Stimulated activated naive CD4-positive, alpha-beta T cell (primary cell): ENCODE data around the gene OR2G3.

ENCODE experiments used
- DNase-seq, 6 experiments: peaks; one replicate each; lab custom pipeline; 2025; lab: John Stamatoyannopoulos, UW

Gene OR2G3

DNA sequence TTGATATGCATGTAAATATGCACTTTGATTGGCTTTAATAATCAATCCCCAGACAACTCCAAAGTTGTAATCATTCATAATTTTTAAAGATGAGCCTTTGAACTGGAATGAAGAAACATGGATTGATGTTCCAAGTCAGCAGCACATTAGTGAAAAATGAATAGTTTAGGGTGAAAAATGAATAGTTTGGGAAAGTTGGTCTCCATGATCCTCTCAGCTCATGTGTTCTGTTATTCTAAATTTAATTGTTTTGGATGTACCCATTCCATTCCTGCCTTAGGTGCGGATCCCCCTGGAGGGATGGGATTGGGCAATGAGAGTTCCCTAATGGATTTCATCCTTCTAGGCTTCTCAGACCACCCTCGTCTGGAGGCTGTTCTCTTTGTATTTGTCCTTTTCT lies at the start of gene OR2G3:
OR2G3 (plus strand) TSS at position 301 of the 400 bp plus-strand sequence; CDS start at position 301, 0 bp downstream.
- DNase-seq: no peak

DNA sequence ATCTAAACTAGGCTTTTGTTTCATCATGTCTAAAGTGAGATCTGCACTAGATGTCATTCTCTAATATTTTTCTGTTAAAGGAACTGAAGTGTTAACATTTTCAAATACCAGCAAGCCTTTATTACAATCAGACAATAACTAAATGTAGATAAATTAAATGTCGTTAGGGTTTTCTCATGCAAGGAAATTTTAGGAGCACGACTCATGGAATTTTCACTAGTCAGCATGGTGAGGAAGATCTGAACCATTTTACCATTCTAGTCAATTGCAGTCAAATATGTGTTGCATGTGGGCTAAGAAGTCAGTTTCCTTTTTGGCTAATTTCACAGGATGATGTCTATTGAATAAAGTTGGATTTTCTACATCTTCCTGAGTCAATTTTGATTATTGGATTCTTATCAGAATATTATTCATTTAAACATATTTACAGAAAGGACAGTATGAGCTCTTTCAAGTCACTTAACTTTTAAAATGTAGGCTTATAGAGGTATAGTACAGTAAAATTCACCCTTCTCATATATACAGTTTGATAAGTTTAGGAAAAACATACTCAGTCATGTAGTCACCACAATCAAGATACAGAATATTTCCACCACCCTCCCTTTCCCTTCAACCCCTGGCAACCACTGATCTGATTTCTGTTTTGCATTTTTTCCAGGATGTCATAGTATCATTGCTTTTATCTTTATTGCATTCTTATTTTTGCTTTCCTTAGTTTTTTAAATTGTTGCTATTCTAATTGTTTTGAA lies 47.3 kb upstream of the OR2G3 start:
- no peak for DNase-seq

DNA sequence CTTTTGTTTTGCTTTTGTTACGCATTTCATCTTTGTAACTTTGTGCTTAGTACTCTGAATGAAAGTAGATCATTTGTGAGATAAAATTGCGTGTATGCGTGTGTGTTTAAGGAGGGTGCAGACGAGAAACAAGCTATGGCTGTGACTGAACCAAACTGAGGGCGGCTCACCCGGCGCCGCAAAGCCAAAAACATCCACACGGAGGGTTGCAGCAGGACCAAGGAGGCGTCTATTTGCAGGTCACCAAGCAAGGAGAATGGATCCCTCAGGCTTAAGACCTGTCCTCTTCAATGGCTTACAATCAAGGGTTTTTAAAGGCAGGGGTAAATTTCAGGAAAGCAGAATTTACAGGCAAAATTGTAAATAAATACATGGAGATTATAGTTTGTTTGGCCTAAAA lies 43.7 kb upstream of the OR2G3 start:
- no peak for DNase-seq

DNA sequence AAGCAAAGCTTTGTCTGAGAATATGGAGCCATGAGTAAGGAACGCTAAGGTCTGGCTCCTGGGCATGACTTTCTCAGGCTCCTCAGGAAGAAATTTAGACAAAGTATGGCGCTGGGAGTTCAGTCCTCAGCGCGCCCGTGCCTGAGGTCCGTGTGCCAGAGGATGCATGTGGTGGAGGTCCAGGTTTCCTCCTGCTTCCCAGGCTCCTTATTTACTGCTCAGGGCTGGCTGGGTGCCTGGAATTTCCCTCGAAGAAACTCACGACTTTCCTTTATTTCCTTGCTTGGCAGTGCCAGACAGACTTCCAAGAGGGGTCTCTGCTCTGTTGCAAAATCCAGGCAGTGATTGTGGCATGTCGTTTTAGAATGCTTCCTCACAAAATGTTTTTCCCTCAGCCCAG lies 43.2 kb upstream of the OR2G3 start:
- no peak for DNase-seq

DNA sequence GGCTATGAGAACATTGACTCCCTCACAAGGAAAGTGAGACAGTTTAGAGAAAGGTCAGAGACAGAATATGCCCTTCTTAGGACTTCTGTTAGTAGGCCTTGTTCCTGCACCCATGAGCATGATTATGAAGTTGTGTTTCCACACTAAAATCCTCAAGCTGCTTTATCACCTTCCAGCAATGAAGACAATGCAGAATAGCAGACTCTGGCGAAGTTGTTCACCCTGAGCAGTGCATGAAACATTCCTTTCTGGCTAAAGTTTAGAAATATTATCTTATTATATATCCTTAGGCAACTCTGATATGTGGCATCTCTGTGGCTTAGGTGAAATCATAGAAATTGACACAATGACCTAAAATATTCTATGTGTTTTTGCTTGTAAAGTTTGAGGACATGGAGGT lies 31.1 kb upstream of the OR2G3 start:
- DNase-seq: no peak

DNA sequence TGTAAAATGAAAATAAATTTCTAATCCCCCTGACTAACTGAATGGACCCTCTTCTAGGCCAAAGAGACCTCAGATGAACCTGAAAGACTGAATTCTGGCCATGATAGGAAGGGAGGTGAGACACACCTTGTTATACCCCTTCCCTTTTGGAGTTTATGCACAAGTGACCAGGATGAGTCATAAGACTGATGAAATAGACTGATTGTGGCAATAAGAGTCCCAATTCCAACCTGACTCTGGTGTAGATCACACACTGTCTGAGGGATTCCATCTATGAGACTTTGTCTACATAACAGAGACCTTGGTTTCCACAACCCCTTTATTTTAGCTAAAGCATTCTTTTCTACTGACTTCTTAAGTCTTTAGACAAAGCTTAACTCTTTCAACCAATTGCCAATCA lies 30.7 kb upstream of the OR2G3 start:
- DNase-seq: no peak

DNA sequence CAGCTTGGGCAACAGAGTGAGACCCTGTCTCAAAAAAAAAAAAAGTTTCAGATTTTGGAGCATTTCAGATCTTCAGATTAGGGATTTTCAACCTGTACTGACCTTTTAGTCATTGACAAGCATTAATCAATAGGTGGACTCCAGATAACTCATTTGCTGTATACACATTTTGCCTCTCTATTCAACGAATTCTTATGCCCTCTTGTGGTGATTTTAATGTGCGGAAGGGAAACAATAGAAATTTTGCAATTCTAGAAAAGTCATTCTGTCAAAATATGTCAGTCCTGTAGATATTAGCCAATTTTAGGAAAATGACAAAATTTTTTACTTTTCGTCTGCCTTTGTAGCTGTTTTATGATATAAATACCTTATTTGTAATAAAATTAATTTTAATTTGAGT lies 28.9 kb upstream of the OR2G3 start:
- DNase-seq: no peak

DNA sequence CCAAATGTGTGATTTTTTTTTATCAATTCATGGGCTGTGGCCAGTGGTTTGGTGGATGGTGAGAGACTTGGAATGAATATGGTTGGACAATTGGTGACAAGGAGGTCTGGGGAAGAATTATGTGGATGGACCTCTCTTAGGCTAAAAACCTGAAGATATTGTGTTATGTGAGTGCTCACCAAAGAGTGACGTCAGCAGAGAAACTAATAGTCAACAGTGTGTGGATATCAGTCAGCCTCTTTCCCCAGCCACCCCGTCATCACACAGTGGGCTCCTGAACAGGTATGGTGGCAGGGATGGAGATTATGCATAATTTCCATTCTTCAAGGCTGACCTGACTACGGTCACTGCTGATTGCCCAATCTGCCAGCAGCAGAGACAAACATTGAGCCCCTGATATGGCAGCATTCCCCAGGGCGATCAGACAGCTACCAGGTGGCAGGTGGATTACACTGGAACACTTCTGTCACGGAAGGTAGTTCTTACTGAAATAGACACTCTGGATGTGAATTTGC lies 26.4 kb upstream of the OR2G3 start:
- DNase-seq: no peak

DNA sequence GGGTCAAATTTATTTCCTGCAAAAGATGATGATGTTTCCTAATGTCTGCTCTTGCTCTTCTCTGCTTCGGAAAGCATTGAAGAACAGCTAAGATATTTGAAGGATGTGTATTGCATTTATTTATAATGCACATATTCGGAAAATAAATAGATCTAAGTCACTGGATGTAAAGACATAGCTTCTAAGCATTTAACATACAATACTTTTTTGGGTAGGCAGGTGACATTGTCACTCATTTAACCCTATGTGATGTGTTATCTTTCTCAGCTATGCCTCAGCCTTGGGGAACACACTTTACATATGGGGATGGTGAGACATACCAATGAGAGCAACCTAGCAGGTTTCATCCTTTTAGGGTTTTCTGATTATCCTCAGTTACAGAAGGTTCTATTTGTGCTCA lies 17.3 kb upstream of the OR2G3 start, which contains the start of gene OR2G2:
OR2G2 (plus strand) TSS at position 301 of the 400 bp plus-strand sequence; CDS start at position 301, 0 bp downstream.
- DNase-seq: no peak

DNA sequence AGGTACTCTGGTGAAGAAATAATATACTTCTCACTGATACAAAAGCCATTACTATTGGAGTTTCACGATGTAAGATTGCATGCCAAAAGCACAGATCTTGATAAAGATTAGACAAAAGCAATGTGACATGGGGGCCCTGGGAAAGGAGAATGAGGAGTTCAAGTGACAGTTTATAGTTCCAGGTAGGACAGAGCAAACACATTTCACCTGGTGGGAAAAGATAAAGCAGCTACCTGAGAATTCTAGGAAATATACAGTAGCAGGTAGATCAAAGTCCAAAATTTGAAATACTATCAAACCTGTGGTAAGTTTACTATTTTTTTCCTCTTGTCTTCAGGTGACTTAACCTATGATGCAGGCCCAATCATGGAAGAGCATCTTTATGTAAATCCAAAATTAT lies 8.0 kb downstream of the OR2G3 start:
- no peak for DNase-seq

DNA sequence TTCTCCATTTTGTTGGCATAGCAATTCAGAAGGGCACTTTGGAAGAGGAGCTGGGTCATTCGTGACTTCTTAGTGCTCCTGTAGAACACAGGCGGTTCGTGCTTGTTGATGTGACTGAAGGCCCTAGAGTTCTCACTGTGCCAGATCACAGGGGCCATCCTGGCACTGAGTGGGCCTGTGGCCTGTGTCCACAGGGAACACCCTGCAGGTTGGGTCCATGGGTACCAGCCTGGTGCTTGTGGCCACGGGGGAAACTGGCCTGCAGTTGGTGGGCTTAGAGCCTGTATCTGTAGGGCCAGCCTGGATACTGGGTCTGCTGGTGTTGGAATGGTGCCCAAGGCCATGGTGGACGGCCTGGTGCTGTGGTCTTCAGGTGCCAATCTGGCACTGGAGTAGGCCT lies 9.2 kb downstream of the OR2G3 start:
- no peak for DNase-seq

DNA sequence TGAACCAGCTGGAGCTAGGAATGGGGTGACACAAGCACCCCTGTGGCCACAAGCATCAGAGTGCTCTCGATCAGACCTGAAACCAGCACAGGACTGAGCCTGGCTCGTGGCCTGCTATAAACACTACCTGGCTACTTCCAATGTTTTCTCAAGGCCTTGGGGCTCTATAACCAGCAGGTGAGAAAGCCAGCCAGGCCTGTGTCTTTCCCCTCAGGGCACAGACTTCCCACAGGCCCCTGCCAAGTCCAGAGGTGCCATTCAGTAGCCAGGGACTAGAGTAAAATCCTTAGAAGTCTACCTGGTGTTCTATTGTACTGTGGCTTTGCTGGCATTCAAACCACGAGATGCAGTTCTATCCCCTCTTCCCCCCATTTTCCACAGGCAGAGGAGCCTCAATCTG lies 22.6 kb downstream of the OR2G3 start:
- no peak for DNase-seq

DNA sequence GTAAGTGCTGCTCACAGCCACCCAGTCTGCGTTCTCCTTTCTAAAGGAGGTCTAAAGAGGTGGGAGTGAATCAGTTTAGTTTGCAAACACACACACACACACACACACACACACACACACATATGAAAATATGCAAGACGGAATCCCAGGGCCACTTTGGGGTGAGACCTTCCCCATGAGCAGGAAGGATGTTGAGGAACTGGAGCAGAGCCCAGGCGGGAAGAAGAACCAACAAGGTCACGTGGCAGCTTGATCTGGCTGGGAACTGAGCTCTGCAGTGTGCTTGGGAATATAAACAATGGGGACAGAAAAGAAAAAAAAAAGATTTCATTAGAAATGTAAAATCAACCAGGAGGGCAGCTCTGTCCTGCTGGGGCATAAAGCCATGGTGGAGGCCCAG lies 32.6 kb downstream of the OR2G3 start:
- no peak for DNase-seq

DNA sequence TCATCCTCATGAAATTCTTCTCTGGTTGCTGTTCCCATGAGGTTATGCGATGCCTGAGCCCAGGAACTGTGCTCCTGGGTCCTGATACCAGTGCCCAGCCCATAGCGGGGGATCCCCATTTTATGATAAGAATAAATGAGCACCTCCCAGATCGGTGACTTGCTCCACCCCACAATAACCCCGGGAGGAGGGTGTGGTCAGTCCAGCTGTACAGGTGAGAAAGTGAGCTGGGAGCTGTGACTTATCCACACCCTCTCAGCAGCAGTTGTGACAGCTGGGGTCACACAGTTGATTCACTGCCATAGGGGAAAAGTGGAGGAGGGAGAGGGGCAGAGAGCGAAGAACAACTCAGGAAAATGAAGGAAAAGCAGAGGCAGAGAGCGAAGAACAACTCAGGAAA lies 33.4 kb downstream of the OR2G3 start:
- DNase-seq: no peak

DNA sequence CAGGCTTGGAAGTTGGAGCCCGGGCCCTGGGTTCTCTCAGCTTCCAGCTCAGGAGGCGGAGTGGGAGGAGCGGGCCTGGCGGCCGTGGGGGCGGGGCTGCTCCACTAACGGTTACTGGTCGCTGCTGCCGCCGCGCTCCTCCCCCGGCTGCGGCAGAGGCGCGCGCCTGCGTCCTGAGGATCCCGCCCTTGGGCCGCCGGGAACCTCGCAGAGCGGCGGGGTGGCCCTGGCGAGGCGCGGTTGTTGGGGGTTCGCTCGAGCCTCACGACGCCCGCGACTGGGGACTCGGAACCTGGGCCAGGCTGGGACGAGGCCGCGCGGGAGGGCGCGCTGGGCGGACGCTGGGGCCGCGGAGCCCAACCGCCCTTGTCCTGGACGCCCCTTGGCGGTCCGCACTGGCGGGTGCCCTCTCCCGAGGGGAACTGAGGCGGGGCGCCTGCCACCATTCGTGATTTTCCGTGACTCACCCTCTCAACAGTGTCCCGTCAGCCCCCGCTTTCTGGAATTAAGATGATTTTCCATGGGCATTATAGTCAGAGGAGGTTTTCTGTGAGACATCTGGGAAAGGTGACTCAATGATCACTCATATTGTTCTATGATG lies 34.1 kb downstream of the OR2G3 start:
- peak in 1 of 6 experiments; percentile 29 for DNase-seq

DNA sequence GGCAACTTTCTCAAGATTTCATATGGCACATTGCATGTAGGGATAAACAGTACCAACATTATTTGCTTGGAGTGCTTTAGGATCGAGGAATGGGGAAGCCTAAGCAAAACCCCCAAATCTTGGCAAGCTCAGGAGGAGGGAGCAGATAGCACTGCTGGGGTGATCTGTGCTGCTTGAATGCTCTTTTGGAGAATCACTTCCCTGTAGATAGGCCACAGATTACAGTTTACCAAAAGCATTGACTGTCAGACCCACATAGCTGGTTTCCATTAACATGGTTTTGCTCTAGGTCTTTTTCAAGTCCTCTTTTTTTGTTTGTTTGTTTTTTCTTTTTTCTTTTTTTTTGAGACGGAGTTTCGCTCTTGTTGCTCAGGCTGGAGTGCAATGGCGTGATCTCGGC lies 37.4 kb downstream of the OR2G3 start:
- DNase-seq: no peak

DNA sequence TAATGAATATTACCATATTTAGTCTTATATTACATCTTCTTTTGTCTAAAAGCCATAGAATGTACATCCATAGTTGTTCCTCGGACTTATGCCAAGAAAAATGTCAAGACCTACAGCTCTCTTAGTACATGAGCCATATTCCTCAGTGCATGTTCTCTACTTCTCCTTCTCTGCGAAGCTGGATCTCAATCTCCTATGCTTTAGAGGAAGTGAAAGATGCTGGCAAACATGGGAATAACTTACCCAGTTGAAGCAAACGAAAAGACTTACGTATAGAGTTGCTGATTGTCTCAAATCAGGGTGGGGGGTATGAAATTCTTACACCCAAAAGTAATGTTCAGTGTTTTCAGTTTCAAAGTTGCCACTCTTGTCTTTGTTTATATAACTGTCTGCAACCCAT lies 41.5 kb downstream of the OR2G3 start:
- DNase-seq: no peak

DNA sequence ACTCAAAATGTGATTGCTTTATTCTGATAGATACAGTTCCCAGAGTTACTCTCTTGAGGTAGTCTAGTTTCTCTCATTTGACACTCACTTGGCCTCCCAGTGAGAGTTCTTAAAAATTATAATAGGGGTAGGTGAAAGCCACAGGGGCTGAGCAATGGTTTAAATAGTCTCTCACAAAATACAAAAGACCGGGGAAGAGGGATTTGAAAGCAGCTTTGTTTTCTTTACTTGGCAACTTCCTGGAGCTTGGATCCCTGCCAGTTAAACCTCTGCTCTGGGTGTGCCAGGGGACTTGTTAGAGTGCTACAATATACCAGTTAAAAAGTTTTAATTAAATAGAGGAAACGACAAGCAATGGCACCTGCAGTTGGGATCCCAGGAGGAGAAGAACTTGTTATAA lies 42.5 kb downstream of the OR2G3 start:
- no peak for DNase-seq

DNA sequence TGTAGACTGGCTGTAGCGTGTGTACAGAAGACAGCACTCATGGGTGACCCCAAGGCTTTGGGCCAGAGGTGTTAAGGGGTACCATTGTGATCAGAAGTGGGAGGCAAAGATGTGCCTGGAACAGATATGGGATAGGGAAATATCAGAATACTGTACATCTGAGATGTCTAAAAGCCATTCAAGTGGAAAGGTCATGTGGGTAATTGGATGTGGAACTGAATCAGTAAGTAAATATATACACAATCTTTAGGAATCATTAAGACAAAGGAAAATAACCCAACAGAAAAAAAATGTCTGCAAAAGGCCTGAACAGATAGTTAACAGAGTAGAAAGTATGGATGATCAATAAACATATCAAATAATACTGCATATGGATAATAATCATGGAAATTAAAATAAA lies 47.7 kb downstream of the OR2G3 start:
- DNase-seq: no peak
